ENCODE measurements around the gene PDE5A.

Gene PDE5A

GRCh38 chr4:119628281-119629141 is at the start of gene PDE5A:
PDE5A (minus strand) TSS chr4:119628804; CDS start chr4:119628671, 133 bp downstream.
- H3K27ac ChIP-seq: peak within 1 kb of the TSS; percentile 30; the same call in 1 of the 2 replicates
- TF ChIP-seq, protein P1, sequence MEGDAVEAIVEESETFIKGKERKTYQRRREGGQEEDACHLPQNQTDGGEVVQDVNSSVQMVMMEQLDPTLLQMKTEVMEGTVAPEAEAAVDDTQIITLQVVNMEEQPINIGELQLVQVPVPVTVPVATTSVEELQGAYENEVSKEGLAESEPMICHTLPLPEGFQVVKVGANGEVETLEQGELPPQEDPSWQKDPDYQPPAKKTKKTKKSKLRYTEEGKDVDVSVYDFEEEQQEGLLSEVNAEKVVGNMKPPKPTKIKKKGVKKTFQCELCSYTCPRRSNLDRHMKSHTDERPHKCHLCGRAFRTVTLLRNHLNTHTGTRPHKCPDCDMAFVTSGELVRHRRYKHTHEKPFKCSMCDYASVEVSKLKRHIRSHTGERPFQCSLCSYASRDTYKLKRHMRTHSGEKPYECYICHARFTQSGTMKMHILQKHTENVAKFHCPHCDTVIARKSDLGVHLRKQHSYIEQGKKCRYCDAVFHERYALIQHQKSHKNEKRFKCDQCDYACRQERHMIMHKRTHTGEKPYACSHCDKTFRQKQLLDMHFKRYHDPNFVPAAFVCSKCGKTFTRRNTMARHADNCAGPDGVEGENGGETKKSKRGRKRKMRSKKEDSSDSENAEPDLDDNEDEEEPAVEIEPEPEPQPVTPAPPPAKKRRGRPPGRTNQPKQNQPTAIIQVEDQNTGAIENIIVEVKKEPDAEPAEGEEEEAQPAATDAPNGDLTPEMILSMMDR (conservative IDR thresholded peaks at IDR 0.05): peak; percentile 93

- no peak overlapping the region for H3K27ac ChIP-seq
- TF ChIP-seq, protein P1 (conservative IDR thresholded peaks at IDR 0.05): no peak
Observed at GRCh38 chr4:119676101-119676500, 47.5 kb upstream of the PDE5A start.

DNA sequence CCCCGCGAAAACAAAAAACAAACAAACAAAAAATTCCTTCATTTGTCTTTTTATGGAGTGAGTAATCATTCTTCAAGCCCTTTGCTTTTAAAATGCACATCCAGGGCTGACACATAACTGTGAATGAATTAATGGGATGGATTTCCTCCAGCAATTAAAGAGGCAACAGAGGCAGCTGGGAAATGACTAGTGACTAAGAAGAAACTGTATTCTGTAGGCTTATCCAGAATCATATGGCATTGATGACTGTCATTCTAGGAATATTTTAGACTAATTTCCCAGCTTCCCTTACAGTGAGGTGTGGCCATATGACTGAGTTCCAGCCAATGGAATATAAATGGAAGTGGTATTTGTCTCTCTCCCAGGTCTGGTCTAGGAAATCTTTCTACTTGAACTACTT is 46.8 kb upstream of the PDE5A start:
- H3K27ac ChIP-seq: no peak overlapping the region
- TF ChIP-seq, protein P1 (conservative IDR thresholded peaks at IDR 0.05): no peak

GRCh38 chr4:119672938-119673337 is 44.3 kb upstream of the PDE5A start:
- TF ChIP-seq, protein P1 (conservative IDR thresholded peaks at IDR 0.05): no peak

DNA sequence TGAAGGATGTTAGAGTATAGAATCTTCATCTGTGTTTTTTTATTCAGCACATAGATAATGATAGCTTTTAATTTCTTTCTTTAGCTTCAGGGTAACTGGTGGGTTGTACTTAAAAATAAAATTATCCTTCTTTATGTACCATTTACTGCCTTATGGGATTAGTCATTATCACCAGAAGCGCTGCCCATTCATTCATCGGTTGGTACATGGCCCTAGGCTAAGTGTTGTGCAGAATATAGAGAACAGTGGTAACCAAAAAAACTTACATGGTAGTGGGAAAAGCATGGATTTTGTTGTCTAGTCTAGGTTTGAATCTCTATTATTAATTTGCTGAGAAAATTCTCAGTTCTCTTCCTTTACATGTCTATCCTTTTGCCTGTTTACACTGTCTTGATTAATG is 43.5 kb upstream of the PDE5A start:
- TF ChIP-seq, protein P1 (conservative IDR thresholded peaks at IDR 0.05): no peak
- H3K27ac ChIP-seq: no peak overlapping the region

More at GRCh38 chr4:119672938-119673337, 44.3 kb upstream of the PDE5A start:
- no peak overlapping the region for H3K27ac ChIP-seq

- no peak overlapping the region for H3K27ac ChIP-seq
- TF ChIP-seq, protein P1 (conservative IDR thresholded peaks at IDR 0.05): no peak
Observed at GRCh38 chr4:119671205-119671604, 42.6 kb upstream of the PDE5A start.

DNA sequence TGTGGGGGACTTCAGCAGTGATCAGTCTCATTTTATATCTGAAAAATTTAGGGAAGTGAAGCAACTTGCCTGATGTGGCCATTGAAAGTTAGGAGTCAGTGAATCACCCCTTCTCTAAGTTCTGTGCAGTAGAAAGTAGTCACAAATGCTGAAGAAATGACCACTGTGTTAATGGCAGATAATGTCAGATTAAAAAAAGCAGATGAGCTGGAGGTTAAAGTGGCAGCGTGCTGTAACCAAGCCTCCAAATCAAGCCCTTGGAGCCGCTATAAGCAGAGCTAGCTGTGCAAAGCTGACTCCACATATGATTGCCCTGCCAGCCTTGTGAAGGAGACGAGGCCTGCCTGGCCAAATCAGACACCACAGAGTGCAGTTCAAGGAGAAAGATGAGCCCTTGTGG is 39.2 kb upstream of the PDE5A start:
- TF ChIP-seq, protein P1 (conservative IDR thresholded peaks at IDR 0.05): no peak
- H3K27ac ChIP-seq: no peak overlapping the region

Data from VCaP (cell line).